AG09309 (cell line): Measurements from ENCODE around the gene CAMK2D.
A peak's percentile ranks its signal among the peaks of the same experiment; 100 is the strongest.

Experiments
- DNase-seq: peaks from one replicate; pipeline ENCODE4 v3.0.0-alpha.2; 2010; ENCODE audit warnings: low read depth
- H3K4me3 ChIP-seq: 2 replicates; pipeline ENCODE4 v1.5.1; 2011; ENCODE audit warnings: mild to moderate bottlenecking, low read depth, low read length, moderate library complexity; ENCODE audit not compliant: control insufficient read depth
- CTCF ChIP-seq: IDR thresholded peaks from 2 replicates; pipeline ENCODE4 v1.5.1; 2011; ENCODE audit warnings: mild to moderate bottlenecking, low read depth, low read length, inconsistent platforms; ENCODE audit not compliant: insufficient read depth, control insufficient read depth; ENCODE audit errors: missing control alignments

The CAMK2D gene

GRCh38 chr4:113483131-113483530 lies 278.4 kb downstream of the CAMK2D start:
- TF ChIP-seq CTCF: no peak
- DNase-seq: no peak
- H3K4me3 ChIP-seq: no peak overlapping the region

GRCh38 chr4:113482325-113482724 lies 279.2 kb downstream of the CAMK2D start:
- H3K4me3 ChIP-seq: no peak overlapping the region
- no peak for DNase-seq
- TF ChIP-seq CTCF: no peak

DNA sequence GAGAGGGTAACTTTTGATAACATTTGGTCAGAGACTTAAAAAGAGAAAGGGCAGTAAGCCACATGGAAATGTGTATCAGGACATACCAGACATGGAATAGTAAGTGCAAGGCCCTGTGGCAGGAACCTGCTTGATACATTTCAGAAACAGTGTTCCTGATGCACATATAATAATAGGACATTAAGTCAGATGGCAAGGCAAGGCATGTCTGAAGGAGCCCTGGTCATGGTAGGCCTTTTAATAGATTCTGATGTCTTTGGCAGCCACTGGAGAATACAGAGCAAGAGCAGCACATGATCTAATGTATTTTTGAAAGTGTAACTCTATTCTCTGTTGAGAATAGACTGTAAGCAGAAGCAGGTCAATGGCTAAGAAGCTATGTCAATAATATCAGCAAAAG lies 279.7 kb downstream of the CAMK2D start:
- H3K4me3 ChIP-seq: no peak overlapping the region
- no peak for DNase-seq
- no peak for TF ChIP-seq CTCF

DNA sequence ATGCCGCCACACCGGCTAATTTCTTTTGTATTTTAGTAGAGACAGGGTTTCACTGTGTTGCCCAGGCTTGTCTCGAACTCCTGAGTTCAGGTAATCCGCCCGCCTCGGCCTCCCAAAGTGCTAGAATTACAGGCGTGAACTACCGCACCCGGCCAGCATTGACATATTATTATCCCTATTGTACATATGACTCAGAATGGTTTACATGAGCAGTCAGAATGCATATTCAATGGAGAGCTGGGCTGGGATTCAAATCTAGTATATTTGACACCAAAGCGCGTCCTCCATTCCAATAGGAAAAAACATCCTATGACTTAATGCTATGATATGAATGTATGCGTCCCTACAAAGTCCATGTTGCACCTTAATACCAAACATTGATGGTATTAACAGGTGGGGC lies 281.4 kb downstream of the CAMK2D start:
- no peak for TF ChIP-seq CTCF
- H3K4me3 ChIP-seq: no peak overlapping the region
- no peak for DNase-seq

GRCh38 chr4:113478032-113478431 lies 283.5 kb downstream of the CAMK2D start:
- no peak overlapping the region for H3K4me3 ChIP-seq
- no peak for DNase-seq
- TF ChIP-seq CTCF: no peak

- no peak for TF ChIP-seq CTCF
- no peak overlapping the region for H3K4me3 ChIP-seq
- no peak for DNase-seq
Measured at GRCh38 chr4:113476800-113477199, 284.7 kb downstream of the CAMK2D start.

- no peak for TF ChIP-seq CTCF
- peak; percentile 81 for DNase-seq
- no peak overlapping the region for H3K4me3 ChIP-seq
Measured at GRCh38 chr4:113474017-113474416, 287.5 kb downstream of the CAMK2D start.
